OCI-LY3 (cell line): Measurements from ENCODE around the gene GALNT14.

ENCODE experiments used
- EZH2phosphoT487 ChIP-seq: fragments of 200-600 bp; shearing (Covaris generic); IDR thresholded peaks from 2 replicates; pipeline ENCODE4 v1.6.1; 2018; ENCODE audit warnings: antibody characterized with exemption, mixed run types, low read depth
- TF ChIP-seq, protein P1 (sequence below): fragments of 200-600, 300-600 bp; sonication (generic); IDR thresholded peaks from 2 replicates; pipeline ENCODE4 v1.5.1; 2014; ENCODE audit warnings: antibody characterized with exemption, low read length, low read depth

DNA sequence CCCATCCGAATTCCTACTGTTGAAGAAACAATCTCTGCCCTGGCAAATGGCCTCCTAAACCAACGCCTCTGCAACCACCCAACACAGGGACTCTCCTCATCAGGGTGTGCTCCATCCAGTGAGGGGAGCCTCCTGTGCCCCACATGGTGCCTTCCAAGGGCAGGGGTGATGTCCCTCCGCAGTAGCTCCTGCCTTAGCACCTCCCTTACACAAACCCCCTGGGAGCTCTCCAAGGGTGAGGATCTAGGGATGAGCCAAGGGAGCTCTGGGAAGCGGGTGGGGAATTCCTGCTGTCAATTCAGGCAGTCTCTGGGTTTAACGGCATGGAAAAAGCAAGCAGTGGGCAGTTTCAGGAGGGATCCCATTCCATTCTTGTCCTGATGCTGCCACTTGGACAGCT lies 3.8 kb downstream of the GALNT14 start:
- TF ChIP-seq, protein P1, sequence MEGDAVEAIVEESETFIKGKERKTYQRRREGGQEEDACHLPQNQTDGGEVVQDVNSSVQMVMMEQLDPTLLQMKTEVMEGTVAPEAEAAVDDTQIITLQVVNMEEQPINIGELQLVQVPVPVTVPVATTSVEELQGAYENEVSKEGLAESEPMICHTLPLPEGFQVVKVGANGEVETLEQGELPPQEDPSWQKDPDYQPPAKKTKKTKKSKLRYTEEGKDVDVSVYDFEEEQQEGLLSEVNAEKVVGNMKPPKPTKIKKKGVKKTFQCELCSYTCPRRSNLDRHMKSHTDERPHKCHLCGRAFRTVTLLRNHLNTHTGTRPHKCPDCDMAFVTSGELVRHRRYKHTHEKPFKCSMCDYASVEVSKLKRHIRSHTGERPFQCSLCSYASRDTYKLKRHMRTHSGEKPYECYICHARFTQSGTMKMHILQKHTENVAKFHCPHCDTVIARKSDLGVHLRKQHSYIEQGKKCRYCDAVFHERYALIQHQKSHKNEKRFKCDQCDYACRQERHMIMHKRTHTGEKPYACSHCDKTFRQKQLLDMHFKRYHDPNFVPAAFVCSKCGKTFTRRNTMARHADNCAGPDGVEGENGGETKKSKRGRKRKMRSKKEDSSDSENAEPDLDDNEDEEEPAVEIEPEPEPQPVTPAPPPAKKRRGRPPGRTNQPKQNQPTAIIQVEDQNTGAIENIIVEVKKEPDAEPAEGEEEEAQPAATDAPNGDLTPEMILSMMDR: no peak
- TF ChIP-seq EZH2phosphoT487: no peak
